HepG2 (cell line): ENCODE data around the gene TMEM129. TPM values are rescaled to one million over a fixed set of nuclear protein-coding genes. Genes with fewer than 3 reads are reported as not detected.

ENCODE experiments used
- ATF4 ChIP-seq, 2 experiments: fragments of 450-650 bp in 1 of 2; sonication (generic) in 1 of 2; formaldehyde crosslinking; IDR thresholded peaks; 2 replicates each; pipeline versions ENCODE4 v1.5.0 to v1.8.0; 2020 to 2022; ENCODE audit warnings: mild to moderate bottlenecking in 1 of 2, missing genetic modification reagents in 1 of 2
- BHLHE40 ChIP-seq: IDR thresholded peaks from 2 replicates; pipeline ENCODE4 v1.6.1; 2011; ENCODE audit warnings: low read length, improper control_type of control experiment
- CEBPG ChIP-seq: IDR thresholded peaks from 2 replicates; pipeline ENCODE4 v1.6.1; 2016
- CHD2 ChIP-seq: IDR thresholded peaks from 2 replicates; pipeline ENCODE4 v1.6.1; 2011; ENCODE audit warnings: low read depth, low read length, improper control_type of control experiment
- DMTF1 ChIP-seq: sonication (generic); formaldehyde crosslinking; IDR thresholded peaks from 2 replicates; pipeline ENCODE4 v1.4.0; 2020; ENCODE audit warnings: mild to moderate bottlenecking, missing genetic modification reagents
- DNMT1 ChIP-seq: sonication (generic); formaldehyde crosslinking; IDR thresholded peaks from 2 replicates; pipeline ENCODE4 v1.5.1; 2020; ENCODE audit warnings: mild to moderate bottlenecking, missing genetic modification reagents
- EED ChIP-seq: sonication (generic); formaldehyde crosslinking; IDR thresholded peaks from 2 replicates; pipeline ENCODE4 v1.5.0; 2020; ENCODE audit warnings: mild to moderate bottlenecking, missing genetic modification reagents
- ELF1 ChIP-seq: sonication (generic); formaldehyde crosslinking; IDR thresholded peaks from 2 replicates; pipeline ENCODE4 v1.4.0; 2020; ENCODE audit warnings: missing genetic modification reagents
- FOXK1 ChIP-seq: sonication (generic); formaldehyde crosslinking; IDR thresholded peaks from 2 replicates; pipeline ENCODE4 v1.4.0; 2020; ENCODE audit warnings: low read depth, missing genetic modification reagents, borderline replicate concordance
- HDAC2 ChIP-seq: sonication (generic); formaldehyde crosslinking; IDR thresholded peaks from 2 replicates; pipeline ENCODE4 v1.4.0; 2020; ENCODE audit warnings: missing genetic modification reagents
- IRF1 ChIP-seq: sonication (generic); formaldehyde crosslinking; IDR thresholded peaks from 2 replicates; pipeline ENCODE4 v1.4.0; 2020; ENCODE audit warnings: low read depth, mild to moderate bottlenecking, missing genetic modification reagents
- KAT8 ChIP-seq: IDR thresholded peaks from 2 replicates; pipeline ENCODE4 v1.6.1; 2016; ENCODE audit warnings: missing genetic modification reagents, missing compliant biosample characterization
- KLF15 ChIP-seq: sonication (generic); formaldehyde crosslinking; IDR thresholded peaks from 2 replicates; pipeline ENCODE4 v1.8.1; 2023; ENCODE audit warnings: borderline replicate concordance, mild to moderate bottlenecking, inconsistent platforms, missing genetic modification reagents, mixed read lengths
- PLSCR1 ChIP-seq: sonication (generic); formaldehyde crosslinking; IDR thresholded peaks from 2 replicates; pipeline ENCODE4 v1.5.0; 2020; ENCODE audit warnings: missing genetic modification reagents, mild to moderate bottlenecking, borderline replicate concordance
- PPARG ChIP-seq: conservative IDR thresholded peaks from 2 replicates; pipeline ENCODE4 v1.6.1; 2016; ENCODE audit warnings: missing biosample characterization, missing genetic modification reagents
- SP5 ChIP-seq: IDR thresholded peaks from 2 replicates; pipeline ENCODE4 v1.6.1; 2016; ENCODE audit warnings: low read depth, borderline replicate concordance
- SYNCRIP ChIP-seq: fragments of 200-400 bp; formaldehyde crosslinking; IDR thresholded peaks from 2 replicates; pipeline ENCODE4 v1.6.1; 2018; ENCODE audit warnings: mild to moderate bottlenecking, low read depth, low read length; ENCODE audit not compliant: insufficient read depth
- ZBTB26 ChIP-seq: IDR thresholded peaks from 2 replicates; pipeline ENCODE4 v1.6.1; 2016; ENCODE audit warnings: missing compliant biosample characterization, missing genetic modification reagents, borderline replicate concordance
- ZMAT5 ChIP-seq: sonication (generic); formaldehyde crosslinking; IDR thresholded peaks from 2 replicates; pipeline ENCODE4 v1.5.0; 2020; ENCODE audit warnings: mild to moderate bottlenecking, low read depth, missing genetic modification reagents, borderline replicate concordance
- ZNF260 ChIP-seq: sonication (generic); formaldehyde crosslinking; IDR thresholded peaks from 2 replicates; pipeline ENCODE4 v1.4.0; 2020; ENCODE audit warnings: missing genetic modification reagents, low read depth, mild to moderate bottlenecking, borderline replicate concordance
- ZNF550 ChIP-seq: sonication (generic); formaldehyde crosslinking; IDR thresholded peaks from 2 replicates; pipeline ENCODE4 v1.4.0; 2020; ENCODE audit warnings: mild to moderate bottlenecking, missing genetic modification reagents, borderline replicate concordance
- ZNF605 ChIP-seq: sonication (generic); formaldehyde crosslinking; IDR thresholded peaks from 2 replicates; pipeline ENCODE4 v1.8.0; 2022; ENCODE audit warnings: mild to moderate bottlenecking, missing genetic modification reagents
- ZNF761 ChIP-seq: sonication (generic); formaldehyde crosslinking; conservative IDR thresholded peaks from 2 replicates; pipeline ENCODE4 v1.4.0; 2020; ENCODE audit warnings: mild to moderate bottlenecking, missing genetic modification reagents
- ZNF775 ChIP-seq: sonication (generic); formaldehyde crosslinking; IDR thresholded peaks from 2 replicates; pipeline ENCODE4 v1.4.0; 2020; ENCODE audit warnings: missing genetic modification reagents, mild to moderate bottlenecking, moderate library complexity, borderline replicate concordance
- polyA plus RNA-seq, 8 experiments: library from polyadenylated mRNA; depleted of rRNA in 3 of 8; stranded (reverse) in 7 of 8; unstranded in 1 of 8; fragments of >200 nt; fragmentation: Illumina TruSeq in 4 of 8; extraction: Trizol in 4 of 8; gene quantifications; 2 replicates each; pipeline versions ENCODE4 v1.2.1 to v1.2.3, GENCODE V29; 2011 to 2016; ENCODE audit warnings: low read depth in 4 of 8, missing spikeins in 1 of 8, mixed read lengths in 1 of 8; ENCODE audit not compliant: insufficient read depth in 1 of 8
- total RNA-seq, 5 experiments: library from RNA; depleted of rRNA; stranded (reverse); fragments of >200 nt; fragmentation: Illumina TruSeq; extraction: Trizol; gene quantifications; 2 replicates each; pipeline ENCODE4 v1.2.3, GENCODE V29; 2016; ENCODE audit warnings: low read depth in 1 of 5

The TMEM129 gene
- total and polyA plus RNA-seq, 2 of the 13 experiments (the other 11 are each of a cell fraction or from before 2014, with no cell fraction given), result 19.0 to 25.8 TPM

GRCh38 chr4:1693131-1693896 is 27.8 kb downstream of the TMEM129 start (continued):
- TF ChIP-seq ZMAT5 (CRISPR knock-in tag) (no peak), HDAC2 (CRISPR knock-in tag) (peak; percentile 20; the same call in 1 of the 2 replicates), IRF1 (CRISPR knock-in tag) (no peak), ZNF260 (CRISPR knock-in tag) (no peak), PPARG (no peak), ZNF761 (no peak), ZNF605 (CRISPR knock-in tag) (no peak), KAT8 (CRISPR knock-in tag) (0 out of 2 replicates have a peak, but pooled peaks have one; percentile 27), CHD2 (no peak), PLSCR1 (CRISPR knock-in tag) (no peak), ATF4 (CRISPR knock-in tag; IDR thresholded peaks at IDR 0.05) (no peak), DNMT1 (no peak), ZNF550 (no peak), FOXK1 (CRISPR knock-in tag) (peak; percentile 56; the same call in 1 of the 2 replicates), BHLHE40 (no peak), KLF15 (CRISPR knock-in tag) (no peak), ZBTB26 (CRISPR knock-in tag) (no peak), CEBPG (CRISPR knock-in tag) (peak; percentile 83), DMTF1 (CRISPR knock-in tag) (no peak), SYNCRIP (no peak), ELF1 (CRISPR knock-in tag) (no peak), ZNF775 (CRISPR knock-in tag) (no peak), SP5 (CRISPR knock-in tag) (no peak), EED (CRISPR knock-in tag) (no peak)
